GM19397 (cell line): ENCODE measurements around the gene SH3PXD2A.

Experiments used
- ATAC-seq: cut with Tn5 transposase; IDR thresholded peaks from one replicate; pipeline ENCODE4 v1.9.1; 2021; ENCODE audit warnings: mild to moderate bottlenecking, moderate library complexity; ENCODE audit not compliant: unreplicated experiment

The SH3PXD2A gene

DNA sequence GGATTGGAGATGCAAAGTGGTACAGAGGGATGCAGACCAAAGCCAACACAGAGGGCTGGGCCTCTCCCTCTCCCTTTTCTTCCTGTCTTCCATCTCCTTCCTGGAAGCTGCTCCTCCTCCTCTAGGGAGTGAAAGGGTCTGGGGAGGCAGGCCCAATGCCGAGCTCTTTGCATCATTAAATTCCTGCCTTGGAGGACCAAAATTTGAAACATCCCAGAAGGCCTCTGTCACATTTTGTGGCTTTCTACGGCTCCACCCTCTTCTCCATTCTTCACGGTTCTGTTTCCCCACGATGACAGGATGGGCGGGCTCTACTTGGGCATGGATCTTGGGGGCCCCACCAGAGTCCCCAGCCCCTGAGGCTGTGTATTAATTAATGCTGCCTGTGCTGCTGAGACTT lies 285.5 kb downstream of the SH3PXD2A start:
- no peak for ATAC-seq

DNA sequence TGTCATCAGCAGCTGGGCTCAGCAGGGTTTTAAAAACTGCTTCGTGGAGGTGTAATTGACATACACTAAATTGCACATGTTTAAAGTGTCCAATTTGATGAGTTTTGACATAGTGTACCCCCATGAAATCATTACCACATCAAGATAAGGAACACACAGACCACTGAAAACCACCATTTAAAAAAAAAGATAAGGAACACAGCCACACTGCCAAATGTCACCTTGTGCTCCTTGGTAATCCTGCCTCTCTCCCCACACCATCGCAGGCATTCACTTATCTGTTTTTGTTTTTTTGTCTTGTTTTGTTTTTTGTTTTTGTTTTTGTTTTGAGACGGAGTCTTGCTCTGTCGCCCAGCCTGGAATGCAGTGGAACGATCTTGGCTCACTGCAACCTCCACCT lies 286.9 kb downstream of the SH3PXD2A start:
- ATAC-seq = no peak

DNA sequence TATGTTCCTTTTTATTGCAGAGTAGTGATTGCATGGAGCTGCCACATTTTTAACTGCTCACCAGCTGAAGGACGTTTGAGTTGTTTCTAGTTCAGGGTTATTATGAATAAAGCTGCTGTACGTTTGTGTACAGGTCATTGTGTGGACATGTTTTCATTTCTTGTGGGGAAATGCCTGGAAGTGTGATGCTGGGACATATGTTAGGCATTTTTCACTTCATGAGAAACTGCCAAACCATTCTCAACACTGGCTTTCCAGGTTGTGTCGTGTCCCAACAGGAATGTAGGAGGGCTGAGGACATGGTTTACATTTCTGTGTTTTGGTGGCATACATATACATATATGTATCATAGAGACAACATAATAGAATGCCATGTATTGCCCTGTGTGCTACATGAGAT lies 288.8 kb downstream of the SH3PXD2A start:
- no peak for ATAC-seq

DNA sequence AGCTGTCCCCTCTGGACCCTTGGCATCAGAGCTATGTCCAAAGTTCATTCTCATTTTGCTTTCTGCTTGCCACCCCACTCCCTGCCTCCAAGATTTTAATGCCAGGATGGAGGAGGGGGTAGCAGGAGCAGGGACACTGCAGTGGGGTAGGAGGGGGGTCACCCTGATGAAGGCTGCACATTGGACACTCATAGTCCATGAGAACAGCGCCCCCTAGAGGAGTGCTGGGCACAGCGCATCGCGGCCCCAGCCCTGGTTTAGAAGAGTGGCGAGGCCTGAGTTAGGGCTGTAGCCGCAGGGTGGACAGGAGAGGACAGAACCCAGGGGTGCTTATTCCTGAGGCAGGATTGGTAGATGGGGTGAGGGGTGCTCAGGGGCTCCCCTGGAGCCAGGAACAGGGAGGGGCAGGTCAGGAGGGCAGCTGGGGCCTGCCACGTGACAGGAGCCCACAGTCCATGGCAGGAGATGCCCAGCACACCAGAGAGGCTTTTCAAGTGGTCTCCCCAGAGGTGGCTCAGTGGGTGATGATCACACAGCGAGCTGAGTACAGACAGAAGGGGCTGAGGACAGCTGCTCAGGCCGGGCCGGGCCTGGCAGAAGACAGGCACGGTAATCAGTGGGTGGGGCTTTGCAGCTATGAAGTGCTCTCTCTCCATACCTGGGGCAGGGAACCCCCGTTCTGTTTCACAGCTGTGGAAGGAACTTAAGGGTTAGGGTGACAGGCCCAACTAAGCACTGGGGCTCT lies 290.4 kb downstream of the SH3PXD2A start:
- no peak for ATAC-seq

DNA sequence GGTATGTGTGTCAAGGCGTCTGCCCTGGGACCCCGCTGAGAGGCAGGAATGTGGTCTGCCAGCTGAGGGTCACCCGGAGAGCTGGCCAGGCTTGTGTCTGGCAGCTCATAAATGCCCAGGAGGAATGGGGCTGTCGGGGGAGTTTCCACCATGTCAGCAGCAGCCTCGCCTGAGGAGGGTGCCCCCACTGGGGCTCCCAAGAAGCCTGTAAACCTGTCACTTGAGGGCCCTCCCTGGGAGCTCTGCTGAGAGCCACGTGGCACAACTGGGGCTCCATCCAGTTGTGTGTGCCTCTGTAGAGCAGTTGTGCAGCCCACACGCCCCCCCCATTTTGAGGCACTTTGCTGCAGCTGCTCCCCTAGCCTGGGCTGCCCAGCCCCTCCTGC lies 291.3 kb downstream of the SH3PXD2A start:
- ATAC-seq = no peak

DNA sequence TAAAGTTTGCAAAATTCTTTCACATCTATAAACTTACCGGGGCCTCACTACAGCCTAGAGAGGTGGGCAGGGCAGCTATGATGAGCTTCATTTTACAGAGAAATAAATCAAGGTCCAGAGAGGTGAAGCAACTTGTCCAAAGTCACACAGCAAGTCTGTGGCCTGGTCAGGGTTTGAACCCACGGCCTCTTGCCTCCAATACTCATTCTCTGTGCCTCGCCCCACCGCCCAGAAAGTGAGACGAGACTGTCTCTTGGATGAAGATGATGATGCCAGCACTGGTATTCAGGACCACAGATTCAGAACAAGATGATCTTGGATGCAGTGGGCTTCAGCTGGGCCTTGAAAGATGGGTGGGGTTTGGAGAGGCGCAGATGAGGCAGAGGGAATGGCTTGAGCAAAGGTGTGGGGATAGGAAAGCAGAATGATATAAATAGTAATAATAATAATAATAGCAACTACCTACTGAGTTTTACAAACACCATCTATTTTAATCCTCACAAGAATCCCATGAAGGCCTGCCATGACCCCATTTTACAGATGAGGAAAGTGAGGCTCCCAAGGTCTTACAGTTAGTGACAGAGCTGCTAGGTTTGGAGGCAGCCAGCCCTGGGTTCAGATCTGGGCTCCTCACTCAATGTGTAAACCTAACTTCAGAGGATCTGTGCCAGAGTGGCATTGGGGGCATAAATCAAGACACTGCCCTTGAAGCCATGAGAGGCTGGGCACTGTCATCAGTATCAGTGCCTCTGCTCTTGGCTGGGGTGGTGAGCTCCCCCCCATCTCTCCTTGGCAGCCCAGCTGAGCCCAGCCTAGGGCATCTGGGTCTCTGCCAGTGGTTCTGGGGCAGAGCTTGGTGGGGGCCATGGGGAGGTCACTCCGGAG lies 291.9 kb downstream of the SH3PXD2A start:
- ATAC-seq = no peak

DNA sequence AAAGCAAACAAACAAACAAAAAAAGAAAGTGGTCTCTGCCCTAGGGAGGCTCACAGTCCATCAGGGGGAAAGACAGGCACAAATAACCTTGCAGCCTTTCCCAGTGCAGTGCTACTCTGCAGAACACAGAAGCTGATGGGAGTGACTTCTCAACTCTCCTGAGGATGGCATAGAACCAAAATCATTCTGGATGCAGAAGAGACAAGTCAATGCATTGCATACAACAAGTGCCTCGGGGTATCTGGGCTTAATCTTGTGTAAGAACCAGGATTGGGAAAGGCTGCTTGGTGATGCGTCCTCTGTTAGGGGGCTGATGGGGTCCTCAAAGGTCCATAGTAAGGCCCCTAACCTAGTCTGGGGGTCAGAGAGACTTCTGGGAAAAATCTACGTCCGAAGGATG lies 293.0 kb downstream of the SH3PXD2A start:
- no peak for ATAC-seq

DNA sequence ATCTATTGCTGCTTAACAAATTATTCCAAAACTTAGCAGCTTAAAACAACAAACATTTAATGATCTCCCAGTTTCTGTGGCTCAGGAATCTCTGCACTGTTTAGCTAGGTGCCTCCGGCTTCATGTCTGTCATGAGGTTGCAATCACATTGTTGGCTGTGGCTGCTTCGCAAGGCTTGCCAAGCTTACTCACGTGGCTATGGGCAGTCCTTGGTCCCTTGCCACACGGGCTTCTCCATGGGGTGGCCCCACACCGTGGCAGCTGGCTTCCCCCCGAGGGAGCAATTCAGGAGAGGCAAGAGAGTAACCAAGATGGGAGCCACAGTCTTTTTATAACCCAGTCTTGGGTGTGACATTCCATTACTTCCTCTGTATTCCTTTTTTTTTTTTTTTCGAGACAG lies 294.5 kb downstream of the SH3PXD2A start:
- no peak for ATAC-seq

DNA sequence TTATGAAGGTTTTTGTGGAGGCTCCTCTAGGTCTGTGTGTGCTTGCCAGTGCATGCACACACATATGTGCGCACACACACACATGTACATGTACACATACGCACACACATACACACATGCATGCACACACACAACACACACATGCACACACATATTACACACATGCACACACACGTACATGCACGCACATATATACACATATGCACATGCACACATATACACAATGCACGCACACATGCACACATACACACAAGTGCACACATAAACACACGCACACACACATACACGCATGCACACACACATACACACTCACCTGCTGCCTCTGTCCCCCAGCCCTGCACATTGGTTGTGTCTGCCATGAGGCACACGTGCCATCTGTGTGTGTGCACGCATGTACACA lies 295.6 kb downstream of the SH3PXD2A start:
- no peak for ATAC-seq

DNA sequence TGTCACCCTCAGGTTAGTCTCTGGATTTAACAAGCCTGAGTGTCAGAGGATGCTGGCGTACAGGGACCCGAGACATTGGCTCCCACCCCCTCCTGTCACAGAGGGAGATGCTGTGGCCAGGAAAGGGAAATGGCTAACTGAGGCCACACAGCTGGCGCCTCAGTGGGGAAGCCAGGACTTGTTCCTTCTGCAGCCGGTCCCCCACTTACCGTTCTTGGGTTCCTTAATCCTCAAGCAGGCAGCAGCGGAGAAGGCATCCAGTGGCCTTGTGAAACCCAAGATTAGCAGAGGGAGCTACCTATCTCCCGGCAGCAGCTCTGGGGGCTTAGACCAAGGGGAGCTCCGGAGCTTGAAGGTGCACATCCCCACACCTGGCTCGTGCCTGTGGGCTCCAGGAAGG lies 296.5 kb downstream of the SH3PXD2A start:
- no peak for ATAC-seq

DNA sequence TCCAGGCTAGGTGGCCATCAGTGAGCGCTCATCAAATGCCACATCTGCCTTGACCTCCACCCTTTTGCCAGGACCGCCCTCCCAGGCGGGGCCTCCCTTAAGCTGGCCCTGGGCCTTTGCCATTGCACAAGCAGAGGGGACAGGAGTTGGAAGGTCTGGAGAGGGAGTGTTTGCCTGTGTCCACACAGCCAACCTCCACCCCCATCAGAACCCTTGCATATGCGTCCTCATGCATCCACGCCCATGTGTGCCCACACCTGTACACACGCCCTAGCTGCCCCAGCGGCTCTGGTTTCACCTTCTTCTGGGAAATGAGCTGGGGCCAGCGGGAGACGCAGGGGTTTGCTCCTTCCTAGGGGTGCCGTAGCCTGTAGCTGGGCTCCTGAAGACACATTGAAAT lies 297.9 kb downstream of the SH3PXD2A start:
- ATAC-seq = no peak

DNA sequence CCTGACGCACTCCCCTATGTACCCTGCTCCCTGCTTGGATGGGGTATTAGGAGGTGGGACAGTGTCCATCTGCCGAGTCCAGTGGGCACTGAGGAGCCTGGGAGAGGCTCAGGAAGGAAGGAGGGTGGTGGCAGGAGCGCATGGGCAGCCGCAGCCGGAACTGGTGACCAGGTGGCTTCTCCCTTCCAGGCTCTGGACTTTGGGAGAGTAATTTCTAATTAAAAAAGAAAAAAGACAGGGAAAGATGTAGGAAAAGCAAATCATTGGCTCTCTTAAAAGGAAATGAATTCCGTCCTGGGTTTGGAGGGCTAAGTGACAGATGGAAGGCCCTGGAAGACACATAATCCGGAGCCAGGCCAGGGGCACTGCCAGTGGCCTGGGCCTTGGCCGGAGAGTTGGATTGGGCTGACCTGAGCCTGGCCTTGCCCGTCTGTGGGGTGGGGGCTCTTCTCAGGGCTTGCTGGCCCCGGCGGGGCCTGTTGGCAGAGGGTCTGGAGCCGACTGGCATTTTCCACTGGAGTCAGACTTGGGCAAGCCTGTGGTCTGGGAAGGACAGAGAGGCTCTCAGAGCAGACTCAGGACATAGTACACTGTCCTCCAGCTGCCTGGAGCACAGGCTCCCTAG lies 298.9 kb downstream of the SH3PXD2A start:
- ATAC-seq = no peak

DNA sequence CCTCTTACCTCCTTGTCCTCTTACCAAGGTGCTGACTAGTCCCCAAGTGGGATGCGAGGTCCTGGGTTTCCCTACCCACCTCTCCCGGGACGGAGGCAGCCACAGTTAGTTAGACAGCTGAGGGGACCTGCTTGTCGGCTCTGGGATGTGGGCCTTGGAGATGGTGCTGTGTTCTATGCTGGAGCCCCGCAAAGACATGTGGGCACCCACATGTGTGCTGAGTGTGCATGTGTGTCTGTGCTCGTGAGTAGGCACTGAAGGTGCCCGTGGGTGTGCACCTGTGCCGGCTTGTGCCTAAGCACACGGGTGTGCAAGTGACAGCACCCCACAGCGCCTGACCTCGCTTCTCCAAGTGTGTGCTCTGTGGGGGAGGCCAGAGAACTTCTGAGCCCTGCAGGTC lies 299.7 kb downstream of the SH3PXD2A start:
- ATAC-seq = no peak

DNA sequence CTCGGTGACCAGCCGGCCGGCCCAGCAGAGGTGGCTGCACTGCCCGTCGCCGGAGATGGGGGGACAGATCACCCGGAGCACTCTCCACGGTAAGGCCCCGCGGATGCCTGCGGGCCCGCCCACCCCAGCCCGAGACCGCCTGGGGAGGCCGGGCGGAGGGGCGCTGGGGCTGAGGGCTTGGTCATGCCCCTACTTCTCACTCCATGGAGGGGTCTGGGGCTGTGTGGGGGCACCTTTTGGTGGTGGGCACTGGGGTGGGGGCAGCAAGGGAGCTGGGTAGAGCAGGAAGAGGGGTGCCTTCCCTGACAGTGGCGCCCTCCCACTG lies 300.1 kb downstream of the SH3PXD2A start:
- ATAC-seq = no peak

DNA sequence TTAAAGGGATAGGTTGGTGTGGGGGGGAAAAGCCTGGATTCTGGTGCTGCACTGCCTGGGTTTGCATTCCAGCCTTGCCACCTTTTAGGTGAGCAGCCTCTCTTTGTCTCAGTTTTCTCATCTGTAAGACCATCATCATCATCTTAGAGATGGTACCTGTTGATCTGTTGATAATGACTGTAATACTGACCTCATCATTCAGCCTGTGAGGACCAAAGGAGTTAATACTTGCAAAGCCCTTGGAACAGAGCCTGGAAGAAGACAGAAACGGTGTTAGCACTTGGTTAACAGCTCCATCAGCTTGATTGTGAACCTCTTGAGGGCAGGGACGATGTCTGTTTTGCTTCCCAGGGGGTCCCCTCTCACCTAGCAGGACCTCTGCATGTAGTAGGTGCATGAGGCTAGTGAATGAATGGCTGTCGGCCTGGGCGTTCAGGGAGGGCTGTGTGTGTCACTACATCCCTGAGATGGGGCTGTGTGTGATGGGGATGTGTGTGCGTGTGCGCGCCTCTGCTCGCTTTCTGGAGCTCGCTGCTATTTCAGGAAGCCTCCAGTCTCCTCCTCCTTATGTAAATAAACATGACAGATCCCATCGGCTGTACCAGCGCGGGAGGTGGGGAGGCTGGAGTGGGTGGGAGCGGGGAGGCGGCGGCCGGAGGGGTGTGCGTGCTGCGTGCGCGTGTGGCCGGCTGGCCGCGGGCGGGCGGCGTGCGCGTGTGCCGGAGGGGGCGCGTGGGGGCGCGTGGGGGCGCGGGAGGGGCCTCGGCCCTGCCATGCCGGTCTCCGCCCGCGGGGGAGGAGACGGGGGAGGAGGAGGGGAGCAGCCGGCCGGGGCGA lies 300.7 kb downstream of the SH3PXD2A start:
- ATAC-seq = no peak

DNA sequence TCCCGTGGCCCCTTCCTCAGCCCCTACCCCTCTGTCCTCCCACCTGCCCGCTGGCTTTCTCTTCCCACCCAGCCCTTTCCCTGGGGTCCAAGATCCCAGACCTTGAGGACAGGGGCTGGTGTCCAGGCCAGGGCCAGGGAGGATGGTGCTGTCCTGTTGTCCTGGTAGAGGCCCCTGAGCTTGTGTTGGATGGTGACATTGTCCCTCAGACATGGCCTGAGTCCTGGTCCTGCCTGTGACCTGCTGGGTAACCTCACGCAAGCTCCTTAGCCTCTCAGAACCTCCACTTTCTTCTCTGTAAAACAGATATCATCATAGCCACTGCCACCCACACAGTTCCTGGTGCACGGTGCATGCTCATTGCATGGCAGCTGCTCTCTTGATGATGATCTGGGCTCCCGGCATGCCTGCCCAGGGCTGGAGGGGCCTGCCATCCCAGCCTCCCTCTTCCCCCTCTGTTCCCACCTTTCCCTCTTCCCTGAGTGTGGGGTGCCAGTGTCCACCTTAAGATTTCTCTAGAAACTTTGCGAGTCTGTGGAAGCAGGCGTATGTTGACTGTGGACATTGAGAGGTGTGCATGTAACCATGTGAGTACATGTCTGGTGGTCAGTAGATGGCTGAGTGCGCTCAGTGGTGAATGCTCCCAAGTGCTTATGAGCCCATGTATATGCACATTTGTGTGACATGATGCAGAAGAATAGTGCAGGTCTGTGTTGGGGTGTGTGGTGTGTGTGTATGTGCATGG lies 301.5 kb downstream of the SH3PXD2A start:
- ATAC-seq = no peak

DNA sequence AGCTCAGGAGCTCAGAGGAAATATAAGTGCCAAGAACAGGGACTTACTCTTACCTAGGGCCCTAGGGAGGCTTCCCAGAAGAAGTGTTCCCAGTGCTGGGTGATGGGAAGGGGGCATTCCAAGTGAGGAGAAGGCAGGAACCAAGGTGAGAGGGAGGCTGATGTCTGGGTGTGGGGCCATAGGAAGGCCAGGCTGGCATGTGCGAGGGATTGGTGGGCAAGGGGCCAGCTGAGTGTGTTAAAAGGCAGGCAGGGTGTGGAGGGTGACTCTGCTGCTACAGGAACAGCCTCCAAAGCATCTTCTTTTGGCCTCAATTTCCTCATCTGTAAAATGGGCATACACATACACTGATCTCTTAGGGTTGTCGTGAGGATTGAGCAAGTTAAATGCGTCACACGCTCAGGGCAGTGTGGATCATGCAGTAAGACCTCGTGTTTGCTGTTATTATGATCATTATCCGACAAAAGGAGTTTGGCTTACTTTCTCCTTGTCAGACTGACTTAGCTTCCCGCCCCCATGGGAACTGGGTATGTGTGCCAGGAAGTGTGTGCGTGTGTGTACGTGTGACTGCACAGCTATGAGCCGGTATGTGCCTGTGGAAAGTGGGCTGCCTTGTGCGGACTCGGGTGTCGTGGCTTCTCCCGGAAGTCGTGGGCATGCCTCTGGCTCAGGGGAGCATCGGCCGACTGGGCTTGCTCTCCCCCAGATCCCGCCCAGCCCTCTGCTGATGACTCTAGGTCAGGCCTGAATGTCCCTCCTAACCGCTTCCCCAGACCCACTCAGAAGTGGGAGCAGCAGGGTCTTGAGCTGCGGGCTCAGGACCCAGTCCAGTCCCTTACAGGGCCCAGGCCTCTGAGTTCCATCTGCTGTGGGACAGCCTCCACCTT lies 302.3 kb downstream of the SH3PXD2A start:
- no peak for ATAC-seq

DNA sequence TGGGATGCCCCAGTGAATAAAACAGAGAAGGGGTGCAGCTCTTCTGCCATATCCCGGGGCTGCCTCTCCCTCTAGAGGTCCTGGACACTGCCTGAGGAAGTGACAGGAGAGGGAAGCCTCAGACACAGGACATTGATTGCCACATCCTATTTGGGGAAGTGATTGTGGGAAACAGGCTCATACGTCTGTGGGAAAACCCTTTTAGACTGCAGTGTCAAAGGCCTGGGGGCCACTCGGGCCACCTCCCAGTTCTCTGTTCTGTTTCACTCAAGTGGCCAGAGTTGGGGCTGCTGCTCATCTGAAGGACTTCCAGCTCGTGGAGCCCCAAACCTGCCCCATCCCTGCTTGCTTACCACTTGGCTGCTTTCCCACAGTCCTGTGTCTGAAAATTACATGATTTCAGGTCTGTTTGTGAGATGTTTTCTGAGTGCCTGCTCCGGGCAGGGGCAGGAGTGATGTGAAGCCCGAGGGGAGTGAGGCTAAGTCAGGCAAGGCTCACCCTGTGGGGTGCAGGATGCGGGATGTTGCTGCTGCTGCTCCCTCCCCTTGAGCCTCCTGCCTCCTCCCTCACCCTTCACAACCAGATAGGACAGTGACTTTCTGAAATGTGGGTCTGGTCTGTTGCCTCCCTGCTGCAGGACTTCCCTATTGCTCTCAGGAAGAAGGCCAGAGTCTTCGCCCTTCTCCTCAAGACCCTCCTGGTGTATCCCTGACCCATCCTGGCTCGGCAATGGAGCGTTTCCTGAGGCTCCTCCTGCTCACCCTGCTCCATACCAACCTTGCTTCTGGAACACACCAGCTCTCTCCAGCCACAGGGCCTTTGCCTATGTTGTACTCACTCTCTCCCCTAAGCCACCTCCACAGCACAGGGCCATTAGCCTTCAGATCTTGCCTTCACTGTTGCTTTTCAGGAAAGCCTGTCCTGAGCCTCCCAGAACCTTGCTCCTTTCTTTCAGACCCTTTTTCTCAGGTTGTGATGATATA lies 303.5 kb downstream of the SH3PXD2A start:
- no peak for ATAC-seq
